ENCODE measurements around the gene DAGLA. TPM values are rescaled to one million over a fixed set of nuclear protein-coding genes. Genes with fewer than 3 reads are reported as not detected.
A peak's percentile ranks its signal among the peaks of the same experiment; 100 is the strongest.

Gene DAGLA
- total RNA-seq, 1 experiment from 2014 or later: 4.5 TPM

DNA sequence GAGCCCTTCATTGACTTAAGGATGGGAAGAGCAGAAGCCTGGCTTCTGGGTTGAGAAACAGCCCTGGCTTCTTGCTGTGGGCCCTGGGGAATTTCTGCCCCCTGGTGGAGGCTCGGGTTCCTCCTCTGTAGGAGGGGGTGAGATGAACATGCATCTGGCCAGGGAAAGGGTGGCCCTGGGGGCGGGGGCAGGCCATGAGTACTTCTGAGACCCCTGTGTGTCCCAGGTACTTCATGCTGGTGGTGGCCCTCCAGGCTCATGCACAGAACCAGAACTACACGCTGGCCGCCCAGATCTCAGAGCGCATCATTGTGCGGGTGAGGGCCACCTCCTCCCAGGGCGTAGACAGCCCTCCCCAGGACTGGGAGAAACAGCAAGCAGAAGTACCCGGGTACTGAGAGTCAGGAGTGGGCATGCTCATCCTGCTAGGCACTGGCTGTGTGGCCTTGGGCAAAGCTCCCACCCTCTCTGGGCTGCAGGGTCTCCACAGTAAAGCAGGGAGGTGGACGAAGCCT, 96.4 kb downstream of the DAGLA start:
- Mint-ChIP-seq H3K27ac (no peak overlapping the region), H3K4me3 (no peak overlapping the region)
- no peaks in the 10 kb centered on the region for H3K23me2 ChIP-seq (ENCODE audit: insufficient read length, low read depth, low read length, poor library complexity, severe bottlenecking)

More for the DNA sequence above, 96.4 kb downstream of the DAGLA start:
- H2AK5ac ChIP-seq (ENCODE audit: insufficient read length, low read length): no peak overlapping the region
- WGBS (ENCODE audit: extremely low coverage, insufficient read length, low lambda C conversion rate): no CpG with 5 or more reads among the region's 9 CpGs
- no peak overlapping the region for H3T11ph ChIP-seq (ENCODE audit: low read length)
- H3K14ac ChIP-seq (ENCODE audit: insufficient read depth, low read length): no peak overlapping the region; the same call in 1 of the 2 replicates
- H3K9ac ChIP-seq (ENCODE audit: extremely low read depth, insufficient read length, low read length): no peak overlapping the region
- H3K23ac ChIP-seq (ENCODE audit: insufficient read length, low read depth, low read length): no peak overlapping the region
- H2BK5ac ChIP-seq (ENCODE audit: insufficient read length, low read length): no peak overlapping the region
- H3K27ac ChIP-seq (ENCODE audit: insufficient read length, low read depth, low read length): no peak overlapping the region
- Mint-ChIP-seq H3K27me3 (ENCODE audit: low read depth) (peaks cover 2% of the 10 kb centered on the region; the same call in 1 of the 2 replicates), H3K4me1 (peaks cover 22 to 25% of the 10 kb centered on the region in 2 experiments), H3K36me3 (ENCODE audit: insufficient read depth in 1 of 3, low read depth in 3 of 3) (peaks cover 3 to 12% (median 10%) of the 10 kb centered on the region in 3 experiments), H3K9me3 (peaks cover 0 to 5% of the 10 kb centered on the region in 2 experiments; a peak in 2 of 5 replicates)
- H4K20me1 ChIP-seq (ENCODE audit: control insufficient read depth, insufficient read depth, insufficient read length): no peaks in the 10 kb centered on the region
- H3K18ac ChIP-seq (ENCODE audit: insufficient read length, low read depth, low read length): no peak overlapping the region
- H4K8ac ChIP-seq (replicated peaks; ENCODE audit: insufficient read length, low read depth, low read length): no peak overlapping the region
- H3K9me3 ChIP-seq (ENCODE audit: control insufficient read depth, low read depth, low read length): no peaks in the 10 kb centered on the region
- TF ChIP-seq, protein P1, sequence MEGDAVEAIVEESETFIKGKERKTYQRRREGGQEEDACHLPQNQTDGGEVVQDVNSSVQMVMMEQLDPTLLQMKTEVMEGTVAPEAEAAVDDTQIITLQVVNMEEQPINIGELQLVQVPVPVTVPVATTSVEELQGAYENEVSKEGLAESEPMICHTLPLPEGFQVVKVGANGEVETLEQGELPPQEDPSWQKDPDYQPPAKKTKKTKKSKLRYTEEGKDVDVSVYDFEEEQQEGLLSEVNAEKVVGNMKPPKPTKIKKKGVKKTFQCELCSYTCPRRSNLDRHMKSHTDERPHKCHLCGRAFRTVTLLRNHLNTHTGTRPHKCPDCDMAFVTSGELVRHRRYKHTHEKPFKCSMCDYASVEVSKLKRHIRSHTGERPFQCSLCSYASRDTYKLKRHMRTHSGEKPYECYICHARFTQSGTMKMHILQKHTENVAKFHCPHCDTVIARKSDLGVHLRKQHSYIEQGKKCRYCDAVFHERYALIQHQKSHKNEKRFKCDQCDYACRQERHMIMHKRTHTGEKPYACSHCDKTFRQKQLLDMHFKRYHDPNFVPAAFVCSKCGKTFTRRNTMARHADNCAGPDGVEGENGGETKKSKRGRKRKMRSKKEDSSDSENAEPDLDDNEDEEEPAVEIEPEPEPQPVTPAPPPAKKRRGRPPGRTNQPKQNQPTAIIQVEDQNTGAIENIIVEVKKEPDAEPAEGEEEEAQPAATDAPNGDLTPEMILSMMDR (conservative IDR thresholded peaks at IDR 0.05): peak; percentile 92
- H4K91ac ChIP-seq (ENCODE audit: insufficient read length, low read depth, low read length): no peak overlapping the region
- no peak overlapping the region for H4K5ac ChIP-seq (ENCODE audit: insufficient read length, low read depth, low read length)
- H3K4me1 ChIP-seq (ENCODE audit: insufficient read depth, low read length): no peaks in the 10 kb centered on the region
- no peak overlapping the region for H3K4me2 ChIP-seq (ENCODE audit: insufficient read depth, insufficient read length, low read length)
- no peak overlapping the region for H3K56ac ChIP-seq (ENCODE audit: insufficient read length, low read depth, low read length)
- no peak overlapping the region for H2BK12ac ChIP-seq (ENCODE audit: insufficient read length, low read depth, low read length)
- no peak overlapping the region for H2BK20ac ChIP-seq (ENCODE audit: low read depth, low read length, poor library complexity, severe bottlenecking)
- no peak overlapping the region for H2BK120ac ChIP-seq (ENCODE audit: low read depth, low read length, poor library complexity, severe bottlenecking)
- no peak overlapping the region for H2BK15ac ChIP-seq (ENCODE audit: low read depth, low read length)
- no peak overlapping the region for H3K4ac ChIP-seq (ENCODE audit: low read depth, low read length)
- no peaks in the 10 kb centered on the region for H3K79me2 ChIP-seq (ENCODE audit: insufficient read depth, low read length)
- no peaks in the 10 kb centered on the region for H3K79me1 ChIP-seq (ENCODE audit: insufficient read depth, low read depth, low read length, poor library complexity, severe bottlenecking)
- no peak overlapping the region for H2AFZ ChIP-seq (ENCODE audit: low read length)
- H3K27me3 ChIP-seq (ENCODE audit: insufficient read depth, low read length): no peaks in the 10 kb centered on the region
- DNase-seq: peak; percentile 81

Measured in H9 (cell line).